Measurements from ENCODE around the gene RGMA.
A peak's percentile ranks its signal among the peaks of the same experiment; 100 is the strongest.

RGMA gene

DNA sequence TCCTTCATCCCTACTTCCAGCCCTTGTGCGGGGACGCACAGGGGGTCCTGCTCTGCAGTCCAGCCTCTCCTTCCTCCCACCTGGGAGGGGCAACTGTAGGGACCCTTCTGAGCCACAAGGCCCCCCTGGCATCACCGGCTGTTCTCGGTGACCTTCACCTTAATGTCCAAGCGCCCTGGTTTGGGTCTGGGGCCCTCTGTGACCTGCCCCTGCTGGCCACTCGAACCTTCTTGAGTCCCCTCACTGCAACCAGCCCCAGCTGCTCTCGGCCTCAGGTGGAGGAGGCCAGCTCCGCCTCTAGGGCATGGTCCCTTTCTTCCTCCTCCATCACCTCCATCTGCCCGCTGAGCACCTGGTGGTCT is 57.9 kb downstream of the RGMA start:
- H3K27ac ChIP-seq: no peak overlapping the region
- no peak for TF ChIP-seq CTCF (IDR thresholded peaks at IDR 0.05)
- TF ChIP-seq ZFX (IDR thresholded peaks at IDR 0.05; ENCODE audit: borderline replicate concordance): no peak

DNA sequence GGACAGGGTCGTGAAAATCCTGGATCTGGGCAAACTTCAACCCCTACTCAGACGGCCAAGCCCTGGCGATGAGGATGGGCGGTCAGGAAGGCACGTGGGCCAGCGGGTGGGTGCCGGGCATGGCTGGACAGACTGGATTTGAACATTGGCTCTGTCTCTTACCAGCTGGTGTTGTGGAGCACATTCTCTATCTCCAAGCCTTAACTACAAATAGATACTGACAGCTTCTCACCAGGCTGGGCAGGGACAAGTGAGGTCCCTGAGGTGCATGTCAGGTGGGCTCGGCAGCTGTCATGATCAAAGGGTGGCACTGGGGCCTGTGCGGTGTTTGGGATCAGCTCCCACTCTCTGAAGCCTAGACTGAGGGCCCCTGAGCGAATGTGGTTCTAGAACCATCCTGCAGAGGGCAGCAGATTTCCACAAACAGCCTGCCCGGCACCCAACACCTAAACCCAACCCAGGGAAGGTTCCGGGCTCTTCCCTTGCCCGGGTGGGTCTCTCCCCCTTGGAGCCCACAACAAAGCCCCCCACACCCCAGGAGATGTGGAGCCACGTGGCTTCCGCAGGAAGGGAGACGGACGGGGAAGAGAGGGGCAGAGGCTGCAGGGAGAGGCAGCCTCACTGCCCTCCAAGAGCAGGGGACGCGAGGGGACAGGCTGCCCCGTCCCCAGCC is 58.4 kb downstream of the RGMA start:
- TF ChIP-seq ZFX (IDR thresholded peaks at IDR 0.05; ENCODE audit: borderline replicate concordance): no peak
- TF ChIP-seq CTCF (IDR thresholded peaks at IDR 0.05): peak; percentile 88
- 0 out of 2 replicates have a peak overlapping the region, but pooled peaks have one; percentile 8 for H3K27ac ChIP-seq

GRCh38 chr15:93029836-93030429 is 59.1 kb downstream of the RGMA start:
- H3K27ac ChIP-seq: 0 out of 2 replicates have a peak overlapping the region, but pooled peaks have one; percentile 8
- TF ChIP-seq ZFX (IDR thresholded peaks at IDR 0.05; ENCODE audit: borderline replicate concordance) (no peak), CTCF (IDR thresholded peaks at IDR 0.05) (no peak)

DNA sequence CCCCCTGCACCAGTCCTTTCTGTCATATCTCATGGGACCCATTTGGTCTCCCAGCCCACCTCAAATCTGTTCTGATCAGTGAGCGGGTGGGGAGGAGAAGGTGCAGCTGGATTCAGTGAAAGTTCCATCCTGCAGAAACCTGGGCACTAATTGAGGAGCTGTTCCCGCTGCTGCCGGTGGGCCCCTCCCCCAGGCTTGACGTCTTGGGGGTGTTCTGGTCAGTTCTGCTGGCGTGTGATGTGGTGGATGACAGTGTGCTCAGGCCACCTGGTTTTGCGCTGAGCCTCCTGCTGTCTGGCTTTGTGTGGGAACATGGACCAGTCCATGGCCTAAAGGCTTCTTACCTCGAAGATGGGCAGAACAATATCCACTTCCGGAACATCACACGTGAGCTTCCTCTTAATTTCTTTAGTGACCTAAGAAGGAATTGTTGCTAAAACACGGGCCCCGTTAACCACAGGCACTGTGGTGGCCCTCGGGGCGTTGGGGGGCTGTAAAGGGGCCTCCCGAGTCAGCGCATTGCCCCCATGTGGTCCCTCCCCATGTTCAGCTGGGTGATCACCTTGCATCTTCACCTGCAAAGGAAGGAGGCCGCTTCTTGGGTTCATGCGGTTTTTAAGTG is 59.7 kb downstream of the RGMA start:
- H3K27ac ChIP-seq: 0 out of 2 replicates have a peak overlapping the region, but pooled peaks have one; percentile 8
- TF ChIP-seq CTCF (IDR thresholded peaks at IDR 0.05) (no peak), ZFX (IDR thresholded peaks at IDR 0.05; ENCODE audit: borderline replicate concordance) (no peak)

- no peak overlapping the region for H3K27ac ChIP-seq
- TF ChIP-seq ZFX (IDR thresholded peaks at IDR 0.05; ENCODE audit: borderline replicate concordance) (no peak), CTCF (IDR thresholded peaks at IDR 0.05) (no peak)
Observed at GRCh38 chr15:93028632-93029213, 60.3 kb downstream of the RGMA start.

DNA sequence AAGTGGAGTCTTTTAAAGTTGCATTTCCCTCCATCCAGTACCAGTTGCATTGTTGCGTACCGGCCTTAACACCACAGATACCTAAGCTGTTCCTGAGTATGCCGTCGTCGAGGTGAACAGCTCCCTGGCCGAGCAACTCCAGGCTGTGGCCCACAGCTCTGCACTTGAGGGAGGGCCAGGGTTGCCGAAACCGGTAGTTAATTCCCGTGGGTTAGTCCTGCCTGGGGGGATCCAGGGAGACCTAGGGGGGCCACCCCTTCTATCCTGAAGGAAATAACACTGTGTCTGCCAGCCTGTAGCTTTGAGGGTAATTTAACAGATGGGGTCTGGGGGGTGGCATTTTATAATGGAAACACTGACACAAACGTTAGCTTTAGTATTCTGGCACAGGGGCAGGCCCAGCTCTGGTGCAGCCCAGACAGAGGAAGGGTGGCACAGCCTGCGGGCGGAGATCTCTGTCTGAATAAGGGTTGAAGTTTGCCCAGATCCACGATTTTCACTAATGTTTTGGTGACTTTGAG is 60.8 kb downstream of the RGMA start:
- TF ChIP-seq CTCF (IDR thresholded peaks at IDR 0.05) (no peak), ZFX (IDR thresholded peaks at IDR 0.05; ENCODE audit: borderline replicate concordance) (no peak)
- no peak overlapping the region for H3K27ac ChIP-seq
